Stimulated activated CD4-positive, alpha-beta T cell treated with anti-CD3 and anti-CD28 coated beads, Interleukin-15, amount 100 ng/mL, for 48 hours (primary cell): ENCODE data around the gene NDUFAF2.
"Not testable (repeated sequence)": the region's sequence is repeated elsewhere in the genome, so short reads cannot be mapped to it uniquely, and the experiment has no call there.

Experiments
- DNase-seq, 2 donors: peaks; one replicate each; pipeline ENCODE4 v3.0.0-alpha.2; 2020; ENCODE audit warnings: low read depth in 2 of 2

Gene NDUFAF2

GRCh38 chr5:60993425-60993824, 48.4 kb downstream of the NDUFAF2 start:
- DNase-seq, result no peak

DNA sequence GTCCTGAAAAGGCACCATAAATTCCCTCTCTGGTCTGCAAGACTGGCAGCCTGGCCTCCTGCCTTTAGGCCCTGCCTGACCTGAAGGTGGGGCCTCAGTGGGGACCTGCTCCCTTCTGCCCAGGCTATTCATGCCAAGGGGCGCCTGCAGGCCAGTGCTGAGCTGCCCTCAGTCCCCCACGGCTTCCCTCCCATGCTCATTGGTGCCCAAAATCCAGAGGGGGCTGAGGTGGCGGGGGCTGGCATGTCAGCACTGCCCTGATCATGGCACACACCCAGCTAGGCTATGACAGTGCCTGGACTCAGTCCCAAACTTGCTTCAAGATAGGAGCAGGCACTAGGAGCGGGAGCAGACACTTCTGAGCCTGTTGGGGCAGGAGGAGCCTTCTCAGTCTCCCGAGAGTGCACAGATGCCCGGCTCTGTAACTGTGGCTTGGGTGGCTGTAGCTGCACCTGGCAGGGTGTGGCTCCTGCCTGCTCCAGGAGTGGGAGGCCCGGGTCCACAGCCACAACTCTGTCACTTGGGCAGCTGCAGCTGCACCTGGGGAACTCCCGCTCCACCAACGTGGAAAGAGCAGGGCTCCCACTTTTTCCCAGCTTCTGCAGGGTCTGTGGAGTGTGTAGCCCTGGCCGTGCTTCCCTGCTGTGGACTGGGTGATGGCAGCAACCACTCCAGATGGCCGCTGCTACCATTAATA, 49.0 kb downstream of the NDUFAF2 start:
- no peak for DNase-seq

- no peak for DNase-seq
Observed at GRCh38 chr5:60996368-60996767, 51.4 kb downstream of the NDUFAF2 start.

- DNase-seq, result no peak
Observed at GRCh38 chr5:60997721-60998120, 52.7 kb downstream of the NDUFAF2 start.

DNA sequence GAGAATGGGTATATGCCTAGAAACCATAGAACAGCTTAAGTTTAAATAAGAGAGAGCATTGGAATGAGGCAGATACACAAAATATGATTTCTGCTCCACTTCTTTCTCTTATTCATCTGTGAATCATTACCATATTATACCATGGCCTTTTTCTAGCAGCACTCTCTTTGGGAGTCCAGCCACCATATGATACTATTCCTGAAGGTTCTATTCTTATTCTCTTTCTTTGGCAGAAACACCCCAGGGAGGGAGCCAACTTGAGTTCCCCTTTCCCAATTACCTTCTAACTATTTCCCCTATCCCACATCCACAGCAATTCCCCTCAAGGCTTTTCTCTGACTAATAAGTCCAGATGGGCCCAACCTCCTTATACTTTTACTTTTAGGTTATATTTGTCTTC, 55.9 kb downstream of the NDUFAF2 start:
- no peak for DNase-seq

DNA sequence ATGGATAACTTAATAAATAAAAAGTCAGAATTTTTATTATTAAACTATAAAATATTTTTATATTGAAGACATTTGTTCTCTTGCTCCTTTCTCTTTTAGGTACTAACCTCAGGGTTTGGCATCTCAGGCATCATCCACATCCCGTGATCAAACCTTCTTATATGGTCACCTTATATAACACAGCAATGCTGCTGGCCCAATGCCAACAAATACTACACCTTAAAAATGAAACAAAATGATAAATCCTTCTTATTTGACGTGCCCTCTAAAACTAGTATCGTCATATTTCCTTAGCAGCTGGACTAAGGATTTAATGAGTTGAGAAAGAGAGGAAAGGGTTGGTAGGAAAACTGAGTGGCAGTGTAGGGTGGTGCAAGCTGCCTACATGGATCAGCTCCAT, 56.6 kb downstream of the NDUFAF2 start:
- no peak for DNase-seq

GRCh38 chr5:61002611-61003355, 57.8 kb downstream of the NDUFAF2 start:
- DNase-seq, result no peak

- DNase-seq, result no peak
Observed at GRCh38 chr5:61004448-61004847, 59.4 kb downstream of the NDUFAF2 start.

GRCh38 chr5:61009907-61010306, 64.9 kb downstream of the NDUFAF2 start:
- DNase-seq, result no peak

GRCh38 chr5:61010467-61011454, 65.8 kb downstream of the NDUFAF2 start:
- no peak for DNase-seq

- no peak for DNase-seq
Observed at GRCh38 chr5:61018062-61018461, 73.1 kb downstream of the NDUFAF2 start.

DNA sequence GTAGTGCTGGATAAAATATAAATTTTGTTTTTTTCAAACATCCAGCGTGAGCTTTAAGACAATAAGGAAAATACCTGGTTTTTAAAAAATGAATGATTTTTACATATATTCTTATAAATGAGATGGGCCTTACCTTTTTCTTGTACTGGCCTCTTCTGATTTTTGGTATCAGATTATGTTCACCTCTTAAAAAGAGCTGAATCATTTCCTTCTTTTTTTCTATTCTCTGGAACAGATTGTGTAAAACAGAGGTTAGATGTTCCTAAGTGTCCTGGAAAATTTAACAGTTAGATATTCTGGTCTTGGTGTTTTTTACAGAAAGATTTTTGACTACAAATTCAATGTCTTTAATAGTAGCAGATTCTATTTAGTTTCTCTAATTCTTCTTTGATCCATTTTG, 74.6 kb downstream of the NDUFAF2 start:
- DNase-seq, result no peak

GRCh38 chr5:61020415-61020814, 75.4 kb downstream of the NDUFAF2 start:
- no peak for DNase-seq

DNA sequence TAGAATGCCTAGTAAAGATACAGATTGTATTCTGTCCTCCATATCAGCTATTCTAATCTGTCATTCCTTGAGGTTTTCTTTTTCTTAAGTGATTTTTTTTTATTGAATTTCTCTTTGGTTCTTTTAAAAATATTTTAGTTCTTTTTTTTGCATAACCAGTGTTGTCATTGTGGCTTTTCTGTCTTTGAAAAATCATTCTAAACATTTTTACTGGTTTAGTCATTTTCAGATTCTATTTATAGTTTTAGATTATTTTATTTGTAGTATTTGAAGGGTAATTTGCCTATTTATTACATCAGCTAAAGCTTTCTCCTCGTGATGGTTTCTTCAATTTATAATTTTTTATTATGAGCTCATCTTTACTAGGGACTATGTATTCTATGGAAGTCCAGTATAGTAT, 78.1 kb downstream of the NDUFAF2 start:
- DNase-seq, result no peak

DNA sequence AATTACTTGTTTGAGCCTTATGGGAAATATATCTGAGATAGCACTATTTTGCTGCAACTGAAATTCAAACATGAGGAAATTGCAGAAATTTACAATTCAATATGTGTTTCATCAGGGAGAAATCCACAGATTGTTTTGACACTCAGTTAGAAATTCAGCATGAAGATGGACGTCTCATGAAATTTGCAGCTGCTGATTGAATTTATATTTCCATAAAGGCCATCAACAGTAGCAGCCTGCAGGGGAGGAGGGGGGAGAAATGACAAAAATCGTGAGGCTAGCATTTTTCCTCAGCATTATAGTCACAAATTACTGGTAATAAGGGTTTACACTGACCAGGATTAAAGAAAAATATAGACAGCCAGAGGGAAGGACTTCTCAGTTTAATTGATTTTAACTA, 81.0 kb downstream of the NDUFAF2 start:
- no peak for DNase-seq

DNA sequence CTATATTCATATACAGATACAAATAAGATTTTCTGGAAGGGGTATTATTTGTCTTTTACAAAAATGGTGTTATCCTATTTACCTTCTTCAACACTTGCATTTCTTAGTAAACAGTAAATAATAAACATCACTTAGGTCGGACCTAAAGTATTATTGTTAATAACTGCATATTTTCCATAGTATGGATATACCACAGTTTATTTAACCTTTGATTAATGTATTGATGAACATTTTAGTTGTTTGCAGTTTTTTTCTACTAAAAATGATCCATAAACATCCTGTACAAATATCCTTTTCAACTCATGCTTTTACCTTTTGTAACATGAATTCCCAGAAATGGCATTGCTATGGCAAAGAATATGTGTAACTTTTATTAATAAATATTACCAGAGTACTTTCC, 83.4 kb downstream of the NDUFAF2 start:
- no peak for DNase-seq

GRCh38 chr5:61029456-61030162, 84.6 kb downstream of the NDUFAF2 start:
- DNase-seq, result no peak

DNA sequence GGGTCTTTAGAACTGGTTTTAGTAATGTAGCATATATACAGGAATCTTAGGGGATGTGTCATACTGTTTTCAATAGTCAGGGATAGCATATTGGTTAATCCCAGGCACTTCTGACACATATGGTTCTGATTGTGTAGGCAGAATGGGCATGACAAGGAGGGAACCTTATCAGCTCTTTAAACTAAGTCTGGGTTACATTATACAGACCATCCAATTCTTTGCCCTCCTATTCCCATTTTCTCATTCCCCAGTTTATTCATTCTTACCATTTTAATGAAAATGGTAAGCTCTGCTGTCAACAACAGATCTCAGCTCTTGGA, 85.1 kb downstream of the NDUFAF2 start:
- DNase-seq, result no peak

DNA sequence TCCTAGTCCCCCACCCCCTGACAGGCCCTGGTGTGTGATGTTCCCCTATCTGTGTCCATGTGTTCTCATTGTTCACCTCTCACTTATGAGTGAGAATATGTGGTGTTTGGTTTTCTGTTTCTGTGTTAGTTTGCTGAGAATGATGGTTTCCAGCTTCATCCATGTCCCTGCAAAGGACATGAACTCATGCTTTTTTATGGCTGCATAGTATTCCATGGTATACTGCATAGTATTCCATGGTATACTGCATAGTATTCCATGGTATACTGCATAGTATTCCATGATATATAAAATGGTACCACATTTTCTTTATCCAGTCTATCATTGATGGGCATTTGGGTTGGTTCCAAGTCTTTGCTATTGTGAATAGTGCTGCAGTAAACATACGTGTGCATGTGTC, 86.3 kb downstream of the NDUFAF2 start:
- not testable (repeated sequence) for DNase-seq

DNA sequence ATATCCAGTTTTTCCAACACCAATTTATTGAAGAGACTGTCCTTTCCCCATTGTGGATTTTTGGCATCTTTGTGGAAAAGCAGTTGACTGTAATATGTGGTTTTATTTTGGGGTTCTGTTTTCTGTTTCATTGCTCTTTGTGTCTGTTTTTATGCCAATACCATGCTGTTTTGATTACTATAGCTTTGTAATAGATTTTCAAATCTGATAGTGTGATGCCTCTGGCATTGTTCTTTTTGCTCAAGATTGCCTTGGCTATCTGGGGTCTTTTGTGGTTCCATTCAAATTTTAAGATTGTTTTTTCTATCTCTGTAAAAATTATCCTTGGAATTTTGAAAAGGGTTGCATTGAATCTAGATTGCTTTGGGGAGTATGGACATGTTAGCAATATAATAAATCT, 99.5 kb downstream of the NDUFAF2 start:
- DNase-seq, result no peak

DNA sequence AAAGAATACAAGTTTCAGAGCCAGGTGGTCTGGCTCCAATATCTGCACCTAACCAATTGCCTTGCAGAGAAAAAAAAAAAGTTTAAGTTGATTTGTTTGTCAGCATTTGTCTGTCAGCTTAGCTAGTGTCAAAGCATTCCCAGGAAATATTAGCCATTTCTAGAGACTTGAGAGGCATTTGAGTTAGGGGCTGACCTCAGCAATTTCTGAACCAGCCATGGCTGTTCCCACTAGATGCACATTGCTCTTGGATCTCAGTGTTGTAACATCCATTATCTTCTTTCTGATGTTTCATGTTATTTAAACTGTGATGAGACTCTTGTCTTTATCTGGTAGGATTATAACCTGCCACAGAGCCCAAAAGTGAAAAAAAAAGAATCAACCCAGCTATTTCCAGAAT, 102.3 kb downstream of the NDUFAF2 start:
- no peak for DNase-seq

DNA sequence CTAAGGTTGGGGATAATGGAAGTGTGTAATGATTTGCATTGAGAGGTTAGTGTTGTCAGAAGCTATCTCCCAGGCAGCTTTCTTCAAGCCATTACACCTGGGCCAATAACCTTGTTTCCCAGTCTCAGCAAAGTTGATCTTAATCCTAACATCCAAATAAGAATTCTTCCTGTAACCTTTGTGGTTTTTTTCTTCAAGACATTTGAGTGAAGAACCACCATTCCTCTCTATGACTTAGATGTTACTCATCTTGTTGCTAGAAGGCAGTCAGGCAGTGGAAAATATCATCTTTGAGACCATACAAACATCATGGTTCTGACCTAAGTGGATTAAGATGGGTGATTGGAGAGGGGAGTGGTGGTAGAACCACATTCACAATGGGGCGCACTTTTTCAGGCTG, 103.5 kb downstream of the NDUFAF2 start:
- no peak for DNase-seq
